ENCODE results near the gene PSMD11.
"Not testable (repeated sequence)": the region's sequence is repeated elsewhere in the genome, so short reads cannot be mapped to it uniquely, and the experiment has no call there.

The PSMD11 gene

GRCh38 chr17:32515677-32516383 lies 71.5 kb downstream of the PSMD11 start:
- peak; percentile 39 for DNase-seq

DNA sequence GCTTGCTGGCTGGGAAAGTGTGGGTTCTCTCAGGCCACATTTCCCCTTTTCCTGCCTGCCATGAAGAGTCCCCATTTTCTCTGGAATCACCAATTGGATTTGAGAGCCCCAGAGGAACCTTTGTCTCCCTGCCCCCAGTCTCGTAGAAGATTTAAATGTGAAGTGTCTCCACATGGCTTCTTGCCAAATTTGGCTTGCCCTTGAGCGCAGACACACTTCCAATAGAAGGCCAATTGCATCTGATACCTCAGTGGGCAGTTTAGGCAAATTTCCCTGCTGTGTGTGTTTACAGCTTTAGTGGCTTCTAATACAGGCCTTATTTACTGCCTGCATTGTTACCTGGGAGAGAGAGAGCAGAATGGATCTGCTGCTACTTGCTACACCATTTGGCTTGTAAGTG lies 72.1 kb downstream of the PSMD11 start:
- no peak for DNase-seq

DNA sequence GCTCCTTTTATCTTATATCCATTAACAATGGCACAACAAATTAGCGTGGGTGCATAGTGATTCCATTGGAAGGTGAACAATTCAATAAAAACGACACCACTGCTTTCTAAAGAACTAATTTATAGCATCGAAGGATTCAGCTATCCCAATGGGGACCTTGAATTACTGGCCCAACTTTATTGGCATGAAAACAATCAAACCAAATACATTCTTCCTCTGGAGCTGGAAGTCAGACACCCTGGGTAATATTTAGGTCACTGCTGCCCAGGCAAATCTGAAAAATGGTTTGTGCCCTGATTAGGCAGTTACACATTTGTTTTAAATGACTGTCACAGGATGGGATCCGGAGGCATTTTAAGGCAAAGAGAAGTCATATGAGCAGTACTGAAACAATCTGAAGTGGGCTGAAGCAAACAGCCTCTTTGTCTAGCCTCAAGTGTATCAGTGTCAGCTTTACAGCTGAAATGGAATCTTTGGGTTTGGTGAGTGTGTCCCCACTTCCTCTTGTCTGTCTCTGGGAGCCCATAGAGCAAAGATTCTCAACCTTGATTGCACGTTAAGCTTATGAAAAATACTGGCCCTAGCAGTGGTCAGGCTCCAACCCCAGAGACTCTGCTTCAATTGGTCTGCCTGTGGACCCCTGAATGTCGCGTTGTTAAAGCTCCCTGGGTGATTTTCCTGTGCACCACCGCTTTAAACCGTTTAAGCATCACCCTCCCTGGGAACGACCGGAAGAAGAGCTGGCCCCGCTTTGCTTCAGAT lies 72.8 kb downstream of the PSMD11 start:
- peak; percentile 50 for DNase-seq

DNA sequence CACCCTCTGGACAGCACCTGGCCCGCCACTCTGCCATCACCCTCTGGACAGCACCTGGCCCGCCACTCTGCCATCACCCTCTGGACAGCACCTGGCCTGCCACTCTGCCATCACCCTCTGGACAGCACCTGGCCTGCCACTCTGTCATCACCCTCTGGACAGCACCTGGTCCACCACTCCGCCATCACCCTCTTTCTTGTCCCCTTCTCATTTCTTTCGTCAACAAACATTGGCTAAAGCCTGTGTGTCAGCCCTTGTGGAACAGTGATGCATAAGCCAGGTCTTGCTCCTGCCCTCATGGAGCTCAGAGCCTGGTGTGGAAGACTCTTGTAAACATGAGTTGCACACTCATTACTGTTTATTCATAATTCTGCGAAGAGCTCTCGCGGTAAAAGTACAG lies 73.7 kb downstream of the PSMD11 start:
- DNase-seq: no peak

GRCh38 chr17:32518646-32519227 lies 74.4 kb downstream of the PSMD11 start:
- no peak for DNase-seq

DNA sequence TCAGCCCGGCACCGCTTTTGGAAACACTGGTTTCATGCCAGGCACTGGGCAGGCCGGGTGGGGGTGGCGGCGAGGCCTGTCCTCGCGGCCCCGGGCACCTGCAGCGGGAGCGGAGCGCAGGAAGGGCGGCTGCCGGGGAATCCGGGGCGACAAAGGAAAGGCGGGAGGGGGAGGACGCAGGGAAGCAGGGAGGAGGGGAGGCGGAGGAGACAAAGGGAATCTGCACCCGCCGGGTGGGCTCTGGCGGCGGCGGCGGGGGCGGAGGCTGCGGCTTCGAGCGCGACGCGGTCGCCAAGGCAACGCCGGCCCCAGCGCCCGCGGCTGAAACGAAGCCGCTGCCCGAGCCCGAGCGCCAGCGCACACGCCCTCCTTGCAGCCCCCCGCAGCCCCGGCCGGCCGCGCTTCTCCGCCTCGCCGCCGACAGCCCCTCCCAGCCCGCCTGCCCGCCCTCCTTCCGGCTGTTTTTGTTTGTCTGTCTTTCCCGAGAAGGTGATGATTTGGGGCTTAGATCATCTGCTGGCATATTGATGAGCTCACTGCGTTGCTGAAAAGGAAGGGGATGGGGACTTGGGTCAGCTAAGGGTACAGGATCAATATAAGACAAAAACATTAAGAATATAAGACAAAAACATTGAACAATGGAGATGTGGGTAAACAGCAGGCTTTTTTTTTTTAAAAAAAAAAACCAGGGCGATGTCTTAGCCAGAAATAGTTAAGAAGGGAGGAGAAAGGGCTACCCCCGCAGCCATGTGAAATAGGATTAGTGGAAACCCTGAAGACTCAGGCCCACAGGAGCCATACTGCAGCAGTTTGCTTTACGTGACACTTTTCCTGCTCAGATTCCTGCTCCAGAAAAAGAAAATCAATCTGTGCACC lies 75.2 kb downstream of the PSMD11 start:
- DNase-seq: no peak

GRCh38 chr17:32520104-32520701 lies 75.9 kb downstream of the PSMD11 start:
- DNase-seq: no peak

GRCh38 chr17:32520737-32521404 lies 76.6 kb downstream of the PSMD11 start:
- DNase-seq: no peak

- DNase-seq: peak; percentile 65
Observed at GRCh38 chr17:32523017-32523680, 78.8 kb downstream of the PSMD11 start.

DNA sequence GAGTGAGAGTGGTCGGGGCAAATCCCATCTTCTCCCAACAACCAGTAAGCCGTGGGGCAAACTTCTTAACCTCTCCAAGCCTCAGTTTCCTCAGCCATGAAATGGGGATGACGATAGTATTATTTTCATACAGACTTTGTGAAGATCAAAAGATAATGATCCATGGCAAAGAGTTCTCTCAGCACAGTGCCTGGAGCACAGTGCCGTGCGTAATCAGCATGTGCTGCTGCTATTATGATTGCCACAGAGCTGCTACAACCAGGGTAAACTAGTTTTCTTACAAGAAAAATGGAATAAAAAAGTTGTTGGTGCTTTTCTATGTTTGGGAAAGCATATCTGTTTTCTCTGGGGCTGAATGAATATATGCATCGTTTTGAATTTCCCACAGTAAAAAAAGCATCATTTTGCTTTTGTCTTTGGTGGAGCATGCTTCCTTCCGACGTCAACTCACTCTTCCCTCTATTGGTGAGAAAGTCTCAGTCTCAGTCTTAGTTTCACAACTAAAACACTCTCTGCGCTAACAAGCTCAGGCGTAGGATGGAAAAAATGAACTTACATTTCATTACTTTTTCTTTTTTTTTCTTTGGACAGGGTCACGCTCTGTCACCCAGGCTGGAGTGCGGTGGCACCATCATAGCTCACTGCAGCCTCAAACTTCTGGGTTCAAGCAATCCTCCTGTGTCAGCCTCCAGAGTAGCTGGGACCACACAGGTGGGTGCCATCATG lies 79.7 kb downstream of the PSMD11 start:
- peak; percentile 18 for DNase-seq

GRCh38 chr17:32524553-32524880 lies 80.2 kb downstream of the PSMD11 start:
- not testable (repeated sequence) for DNase-seq

DNA sequence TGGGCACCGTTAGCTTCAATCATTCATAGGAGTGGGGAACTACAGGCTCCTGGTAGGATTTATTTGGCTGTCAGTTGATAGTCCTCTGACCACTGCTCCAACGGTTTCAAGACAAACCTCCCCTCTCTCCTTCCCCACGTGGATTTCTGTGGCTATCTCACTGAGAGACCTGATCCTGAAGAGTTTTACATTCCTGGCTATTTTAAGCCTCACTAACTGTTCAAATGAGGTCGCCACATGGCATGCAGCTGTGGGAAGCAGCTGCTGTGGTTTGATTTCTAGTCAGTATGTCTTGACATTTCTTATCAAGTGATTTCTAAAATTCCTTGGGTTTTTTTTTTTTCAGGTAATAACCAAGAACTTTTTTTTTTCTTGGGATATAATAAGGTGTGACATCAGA lies 80.8 kb downstream of the PSMD11 start:
- DNase-seq: peak; percentile 78

DNA sequence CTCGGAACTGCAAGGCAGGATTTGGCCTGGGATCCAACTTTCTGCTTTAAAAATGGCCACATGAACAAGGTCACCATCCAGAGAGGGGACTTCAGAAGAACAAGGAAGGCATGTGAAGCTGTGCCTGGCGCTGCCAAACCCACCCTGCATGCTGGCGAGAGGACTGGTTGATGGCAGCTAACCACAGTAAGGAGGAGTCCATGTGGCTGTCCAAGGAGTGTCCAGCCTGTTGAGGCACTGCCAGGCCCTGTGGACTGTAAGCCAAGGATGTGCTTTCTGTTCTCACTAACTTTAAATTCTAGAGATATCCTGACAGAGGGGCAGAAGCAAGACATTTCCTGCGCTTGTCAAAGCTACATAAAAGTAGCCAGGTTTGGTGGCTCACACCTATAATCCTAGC lies 82.8 kb downstream of the PSMD11 start:
- DNase-seq: no peak

DNA sequence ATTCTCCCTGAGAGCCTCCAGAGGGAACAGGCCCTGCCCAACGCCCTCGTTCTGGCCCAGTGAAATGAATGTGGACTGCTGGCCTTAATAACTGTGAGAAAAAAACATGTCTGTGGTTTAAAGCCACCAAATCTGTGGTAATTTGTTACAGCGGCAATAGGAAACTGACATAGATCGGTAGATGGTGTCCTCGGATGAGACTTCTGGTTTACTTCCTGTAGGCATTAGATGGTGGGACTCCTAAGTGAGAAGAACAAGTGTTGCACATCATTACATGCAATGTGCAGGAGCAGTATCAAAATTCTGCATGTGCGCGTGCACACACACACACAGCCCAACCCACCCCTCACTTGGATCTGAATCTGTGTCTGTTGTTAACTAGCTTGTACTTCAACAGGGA lies 84.5 kb downstream of the PSMD11 start:
- DNase-seq: peak; percentile 53

DNA sequence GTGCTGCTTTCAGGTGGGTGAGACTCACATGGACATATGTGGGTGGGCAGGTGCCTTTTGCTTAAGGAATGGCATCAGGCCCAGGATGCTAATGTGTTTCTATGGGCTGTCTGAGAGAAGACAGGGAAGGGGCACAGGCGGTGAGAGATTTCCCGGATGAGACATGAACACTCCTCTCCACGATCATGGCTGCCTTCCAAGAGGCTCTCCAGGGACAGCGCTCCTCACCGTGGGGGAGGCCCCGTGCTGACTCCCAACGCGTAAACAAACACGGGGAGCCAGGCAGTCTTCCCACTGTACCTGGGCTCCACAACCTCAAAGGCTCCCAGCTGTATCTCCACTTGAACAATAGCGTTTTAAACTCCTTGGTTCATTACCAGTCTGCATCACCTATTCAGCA lies 85.3 kb downstream of the PSMD11 start:
- DNase-seq: no peak
